GM19238 (cell line): Measurements from ENCODE around the gene TTL.
"Not testable (repeated sequence)": the region's sequence is repeated elsewhere in the genome, so short reads cannot be mapped to it uniquely, and the experiment has no call there.

Source experiments
- DNase-seq: peaks from one replicate; pipeline ENCODE4 v3.0.0; 2011; ENCODE audit warnings: low spot score; ENCODE audit not compliant: insufficient read length

The TTL gene

DNA sequence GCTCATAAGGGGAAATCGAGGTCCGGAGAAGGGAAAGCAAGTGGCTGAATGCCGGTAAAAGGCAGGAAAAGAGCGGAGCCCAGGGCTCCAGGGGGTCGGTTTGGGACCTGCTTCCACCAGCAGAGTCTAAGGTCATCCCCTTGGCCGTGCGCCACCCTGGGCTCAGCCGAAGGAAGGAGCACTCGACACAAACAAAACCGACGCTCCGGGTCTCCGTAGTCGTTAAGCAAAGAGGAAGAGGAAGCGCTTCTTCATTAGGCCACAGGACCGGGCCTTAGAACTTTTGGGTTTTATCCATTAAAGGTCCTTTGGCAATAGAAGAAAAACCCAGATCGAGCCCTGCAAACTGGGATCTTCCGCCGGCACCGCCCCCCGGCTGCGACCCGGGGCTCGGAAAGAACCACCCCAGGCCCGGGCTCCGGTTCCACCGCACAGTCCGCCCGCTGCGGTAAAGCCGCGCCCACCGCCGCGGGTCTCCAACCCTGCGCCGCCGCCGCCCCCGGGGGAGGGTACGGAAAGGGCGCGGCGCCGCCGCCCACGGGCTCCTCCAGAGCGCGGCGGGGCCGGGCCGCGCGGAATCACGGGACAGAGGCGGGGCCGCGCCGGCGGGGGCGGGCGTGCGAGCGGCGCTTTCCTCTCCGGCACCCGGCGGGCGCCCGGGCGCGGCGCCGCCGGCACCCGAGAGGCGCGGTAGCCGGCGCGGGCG, at the start of gene TTL:
Gene TTL, plus strand, starts transcription at position 629 of the 706 bp plus-strand sequence. CDS start 189 bp downstream, outside the sequence.
- peak; percentile 82 for DNase-seq

DNA sequence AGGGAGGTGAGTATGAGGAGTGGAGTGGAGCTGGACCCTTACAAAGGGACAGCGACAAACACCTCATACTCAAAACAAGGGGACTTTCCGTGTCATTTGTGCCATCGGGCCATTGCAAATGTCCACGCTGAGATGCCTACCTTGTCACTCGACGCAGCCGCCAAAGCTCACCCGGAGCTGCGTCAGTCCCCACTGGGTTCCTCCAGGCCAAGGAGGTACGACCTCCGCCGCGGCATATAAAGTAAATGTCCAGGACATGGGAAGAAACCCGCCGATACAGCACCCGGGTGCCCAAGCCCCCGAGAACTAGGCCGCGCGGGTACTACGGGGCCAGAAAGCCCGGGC, 49.6 kb upstream of the TTL start:
- not testable (repeated sequence) for DNase-seq

GRCh38 chr2:112432735-112433479, 49.0 kb upstream of the TTL start:
- not testable (repeated sequence) for DNase-seq

DNA sequence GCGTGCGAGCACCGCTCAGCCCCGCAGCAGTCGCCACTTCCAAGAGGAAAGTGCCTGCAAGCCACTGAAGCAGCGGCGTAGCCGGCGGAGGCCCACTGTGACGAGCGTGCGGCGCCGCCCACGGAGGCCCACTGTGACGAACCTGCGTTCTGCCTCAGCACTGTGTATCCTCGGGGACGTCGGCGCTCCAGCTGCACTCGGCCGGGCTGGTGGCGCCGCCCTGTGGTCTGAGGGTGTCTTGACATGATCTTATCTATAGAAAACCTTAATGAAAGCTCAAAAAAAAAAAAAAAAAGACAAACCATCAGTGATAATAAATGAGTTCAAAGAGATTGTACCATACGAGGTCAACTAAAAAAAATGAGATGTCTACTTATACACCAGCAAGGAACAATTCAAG, 48.5 kb upstream of the TTL start, which contains the start of gene RGPD8:
Gene RGPD8, minus strand, starts transcription at position 166 of the 400 bp plus-strand sequence. CDS start 192 bp downstream, outside the sequence.
- peak; percentile 20 for DNase-seq

- no peak for DNase-seq
Measured at GRCh38 chr2:112433932-112434730, 47.8 kb upstream of the TTL start.

DNA sequence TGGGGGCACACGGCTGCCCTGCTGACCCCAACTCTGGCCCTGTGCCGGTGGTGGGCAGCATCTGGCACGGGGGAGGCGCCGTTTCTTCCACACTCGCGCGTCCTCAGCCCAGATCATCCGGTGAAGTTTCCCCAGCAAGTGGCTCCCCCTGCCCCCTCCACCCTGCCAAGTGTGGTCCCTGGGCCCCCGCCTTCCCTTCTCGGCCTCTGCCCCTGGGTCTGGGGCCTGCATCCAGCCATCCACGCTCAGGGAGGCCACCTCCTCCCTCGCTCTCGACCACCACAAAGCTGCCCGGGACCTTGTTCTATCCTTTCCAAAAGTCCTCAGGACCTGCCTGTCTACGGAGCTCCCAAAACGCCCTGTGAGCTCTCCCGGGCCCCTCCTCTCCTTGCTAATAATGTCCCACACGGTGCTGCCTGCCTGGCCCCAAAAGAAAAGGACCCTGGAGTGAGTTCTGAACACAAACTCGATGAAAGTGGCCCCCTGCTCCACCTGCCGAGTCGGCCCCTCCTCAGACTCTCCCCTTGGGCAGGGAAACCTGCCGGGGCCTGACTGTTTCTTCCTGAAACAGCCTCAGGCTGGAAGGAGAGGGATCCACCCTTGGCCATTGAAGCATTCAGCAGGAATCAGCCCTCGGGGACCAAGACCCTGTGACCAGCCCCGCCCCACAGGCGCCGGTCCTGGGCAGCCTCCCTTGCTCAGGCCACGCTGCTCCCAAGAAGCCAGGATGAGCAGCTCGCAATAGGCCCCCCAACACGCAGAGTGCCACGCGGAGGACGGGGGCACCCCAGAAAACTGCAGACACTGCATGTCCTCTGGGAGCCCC, 46.9 kb upstream of the TTL start:
- DNase-seq = not testable (repeated sequence)

- not testable (repeated sequence) for DNase-seq
Measured at GRCh38 chr2:112435716-112436431, 46.1 kb upstream of the TTL start.

DNA sequence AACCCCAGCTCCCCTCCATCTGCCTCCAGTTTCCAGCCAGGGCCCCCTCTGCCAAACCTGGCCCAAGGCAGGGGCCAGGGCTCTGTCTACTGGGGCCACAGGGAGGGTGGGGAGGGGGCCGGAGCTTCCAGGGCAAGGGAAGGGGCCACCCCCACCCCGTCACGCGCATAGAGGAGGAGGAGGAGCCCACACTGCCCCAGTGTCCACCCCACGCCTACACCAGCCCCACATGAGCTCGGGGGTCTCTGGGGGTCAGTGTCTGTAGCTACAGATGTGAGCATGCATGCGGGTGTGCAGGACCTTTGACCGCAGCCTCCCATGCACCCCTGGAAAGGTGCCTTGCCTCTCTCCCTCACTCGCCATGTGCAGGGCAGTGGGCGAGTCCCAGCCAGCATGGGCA, 45.0 kb upstream of the TTL start:
- DNase-seq = not testable (repeated sequence)

GRCh38 chr2:112437405-112437831, 44.5 kb upstream of the TTL start:
- DNase-seq = not testable (repeated sequence)

- not testable (repeated sequence) for DNase-seq
Measured at GRCh38 chr2:112438603-112439261, 43.2 kb upstream of the TTL start.

- not testable (repeated sequence) for DNase-seq
Measured at GRCh38 chr2:112444256-112444655, 37.7 kb upstream of the TTL start.

DNA sequence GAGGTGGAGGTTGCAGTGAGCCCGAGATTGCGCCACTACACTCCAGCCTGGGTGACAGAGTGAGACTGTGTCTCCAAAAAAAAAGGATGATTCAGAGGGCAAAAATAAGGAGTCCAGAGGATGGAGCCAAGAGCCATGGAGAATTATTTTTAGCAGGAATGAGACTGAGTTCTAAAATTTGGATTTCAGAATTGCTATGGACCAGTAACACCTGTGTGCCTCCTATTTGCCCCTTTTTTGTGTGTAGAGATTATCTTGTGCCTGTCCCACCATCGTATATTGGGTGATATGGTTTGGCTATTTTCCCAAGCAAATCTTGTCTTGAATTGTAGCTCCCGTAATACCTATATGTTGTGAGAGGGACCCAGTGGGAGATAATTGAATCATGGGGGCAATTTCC, 32.1 kb upstream of the TTL start:
- DNase-seq = no peak

GRCh38 chr2:112451317-112451716, 30.6 kb upstream of the TTL start:
- no peak for DNase-seq

DNA sequence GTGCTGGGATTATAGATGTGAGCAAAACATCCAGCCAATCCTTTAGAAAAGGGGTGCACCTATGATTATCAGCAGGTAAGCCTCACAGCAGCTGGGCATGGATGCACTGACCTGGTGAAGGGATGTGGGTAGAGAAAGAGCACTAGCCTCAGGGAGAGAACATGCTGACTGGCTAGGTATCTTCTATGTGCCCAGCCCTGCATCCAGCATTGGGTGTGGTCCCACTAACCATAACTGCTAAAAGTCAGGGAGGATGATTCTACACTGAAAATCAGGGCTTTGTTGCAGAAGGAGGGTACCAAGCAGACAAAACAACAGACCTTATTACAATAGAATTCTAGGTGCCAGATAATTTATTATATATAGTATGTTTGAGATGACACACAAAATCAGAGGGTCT, 27.4 kb upstream of the TTL start:
- DNase-seq = no peak

DNA sequence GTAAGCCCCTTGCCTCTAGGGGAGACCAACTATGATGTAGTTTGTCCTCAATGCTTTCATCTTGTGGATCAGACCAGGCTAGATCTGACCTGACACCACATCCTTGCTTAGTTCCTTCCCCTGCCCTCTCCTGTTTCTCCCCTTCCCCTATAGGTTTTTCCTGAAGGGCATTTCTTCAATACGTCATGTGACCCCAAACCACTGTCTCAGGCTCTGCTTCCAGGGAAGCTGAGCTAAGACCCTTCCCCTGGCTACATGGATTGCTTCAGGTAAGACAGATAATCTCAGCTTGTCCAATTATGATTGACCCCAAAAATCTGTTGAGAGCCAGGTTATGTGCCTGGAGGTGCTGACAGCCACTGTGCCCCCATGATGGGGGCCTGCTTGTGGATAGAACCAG, 22.6 kb upstream of the TTL start:
- DNase-seq = no peak

DNA sequence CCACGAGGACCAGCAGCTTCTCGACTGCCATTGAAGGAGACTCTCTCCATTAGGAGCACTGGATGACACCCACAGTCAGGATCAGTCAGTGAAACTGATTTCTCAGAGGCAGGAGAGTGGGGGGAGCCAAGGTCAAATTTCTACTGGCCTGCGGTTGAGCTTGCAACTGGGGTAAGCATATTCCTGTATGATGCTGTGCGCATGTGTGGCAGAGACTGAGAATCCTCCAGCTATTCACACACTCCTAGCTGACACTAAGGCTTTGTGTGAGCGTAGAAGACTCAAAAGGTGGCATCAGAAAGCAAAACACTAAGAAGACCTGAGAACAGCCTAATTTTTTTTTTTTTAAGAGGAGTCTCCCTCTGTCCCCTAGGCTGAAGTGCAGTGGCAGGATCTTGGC, 19.8 kb upstream of the TTL start:
- DNase-seq = no peak

DNA sequence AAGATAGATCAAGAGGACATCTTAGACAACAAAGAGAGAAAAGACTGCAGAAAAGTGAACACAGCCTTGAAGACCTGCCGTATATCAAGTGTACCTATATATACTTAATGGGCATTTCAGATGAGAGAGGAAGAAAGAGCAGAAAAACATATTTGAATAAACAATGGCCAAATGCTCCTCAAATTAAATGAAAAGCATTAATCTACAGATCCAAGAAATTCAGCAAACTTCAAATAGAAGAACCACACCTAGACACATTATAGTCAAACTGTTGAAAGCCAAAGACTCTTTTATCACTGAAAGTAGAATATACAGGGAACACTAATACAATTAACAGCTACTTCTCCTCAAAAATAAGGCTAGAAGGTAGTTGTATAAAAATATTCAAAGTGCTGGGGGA, 18.7 kb upstream of the TTL start:
- no peak for DNase-seq

GRCh38 chr2:112465382-112465781, 16.6 kb upstream of the TTL start:
- DNase-seq = no peak

- no peak for DNase-seq
Measured at GRCh38 chr2:112472547-112473263, 9.3 kb upstream of the TTL start.
